D721Med (cell line): ENCODE measurements around the gene SEC23A.
"Not testable (repeated sequence)": the region's sequence is repeated elsewhere in the genome, so short reads cannot be mapped to it uniquely, and the experiment has no call there.

Experiments used
- DNase-seq: peaks from one replicate; pipeline ENCODE4 v3.0.0; 2011; ENCODE audit warnings: low spot score; ENCODE audit not compliant: insufficient read length
- FAIRE-seq: peaks from 2 replicates; lab custom pipeline; 2011; peaks lifted over from hg19 to GRCh38; lab: Jason Lieb, UNC
- CTCF ChIP-seq: IDR thresholded peaks from 2 replicates; pipeline ENCODE4 v1.5.1; 2012; ENCODE audit warnings: mild to moderate bottlenecking, control low read depth; ENCODE audit not compliant: insufficient read depth; ENCODE audit errors: missing control alignments

SEC23A gene

DNA sequence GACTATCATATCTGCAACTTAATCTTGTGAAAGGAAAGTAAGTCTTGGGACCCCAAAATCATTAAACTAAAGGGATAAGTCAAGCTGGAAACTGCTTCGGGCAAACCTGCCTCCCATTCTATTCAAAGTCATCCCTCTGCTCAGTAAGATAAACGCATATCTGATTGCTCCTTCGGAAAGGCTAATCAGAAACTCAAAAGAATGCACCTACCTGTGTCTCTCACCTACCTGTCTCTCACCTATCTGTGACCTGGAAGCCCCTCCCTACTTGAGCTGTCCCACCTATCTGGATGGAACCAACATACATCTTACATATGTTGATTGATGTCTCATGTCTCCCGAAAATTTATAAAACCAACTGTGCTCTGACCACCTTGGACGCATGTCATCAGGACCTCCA is 19.9 kb downstream of the SEC23A start:
- FAIRE-seq (no peak), DNase-seq (no peak)
- TF ChIP-seq CTCF = no peak

GRCh38 chr14:39080886-39081285 is 22.1 kb downstream of the SEC23A start:
- DNase-seq = no peak
- no peak for TF ChIP-seq CTCF
- FAIRE-seq = no peak

GRCh38 chr14:39071096-39071495 is 31.9 kb downstream of the SEC23A start:
- no peak for FAIRE-seq
- no peak for DNase-seq
- no peak for TF ChIP-seq CTCF

GRCh38 chr14:39069923-39070322 is 33.1 kb downstream of the SEC23A start:
- no peak for DNase-seq
- TF ChIP-seq CTCF = no peak
- FAIRE-seq = no peak

GRCh38 chr14:39069169-39069805 is 33.7 kb downstream of the SEC23A start:
- not testable (repeated sequence) for FAIRE-seq, DNase-seq

GRCh38 chr14:39060818-39061437 is 42.1 kb downstream of the SEC23A start:
- FAIRE-seq (no peak), DNase-seq (no peak)
- no peak for TF ChIP-seq CTCF

- DNase-seq (no peak), FAIRE-seq (no peak)
- no peak for TF ChIP-seq CTCF
These were observed 47.1 kb downstream of the SEC23A start for GRCh38 chr14:39055786-39056474.

DNA sequence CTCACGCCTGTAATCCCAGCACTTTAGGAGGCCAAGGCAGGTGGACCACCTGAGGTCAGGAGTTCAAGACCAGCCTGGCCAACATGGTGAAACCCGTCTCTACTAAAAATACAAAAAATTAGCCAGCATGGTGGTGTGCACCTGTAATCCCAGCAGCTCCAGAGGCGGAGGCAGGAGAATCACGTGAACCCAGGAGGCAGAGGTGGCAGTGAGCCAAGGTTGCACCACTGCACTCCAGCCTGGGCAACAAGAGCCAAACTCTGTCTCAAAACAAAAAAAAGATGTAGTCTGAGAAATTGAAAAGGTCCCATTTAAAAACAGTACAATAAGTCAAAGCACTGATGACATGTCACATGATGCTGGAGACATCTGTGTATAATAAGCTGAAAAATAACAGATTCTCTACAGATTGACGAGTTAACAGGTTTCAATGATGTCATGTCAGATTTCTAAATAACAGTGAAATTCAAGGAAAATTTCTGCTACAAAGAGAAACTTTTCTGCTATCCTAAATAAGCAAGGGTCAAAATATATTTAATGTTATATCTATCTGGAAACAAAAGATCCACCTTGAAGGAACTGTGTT is 50.1 kb downstream of the SEC23A start:
- DNase-seq, FAIRE-seq: not testable (repeated sequence)
